ACC112 (cell line): ENCODE measurements around the gene UVSSA.

ENCODE experiments used
- H2AFZ ChIP-seq: fragments of 200-600 bp; sonication (generic); one replicate; pipeline ENCODE4 v1.6.0; 2017; ENCODE audit warnings: antibody characterized with exemption, low read length; ENCODE audit not compliant: unreplicated experiment
- H3K27ac ChIP-seq: fragments of 200-600 bp; sonication (generic); 2 replicates; pipeline ENCODE4 v1.5.1; 2014; ENCODE audit warnings: low read depth, mild to moderate bottlenecking, antibody characterized with exemption, low read length, moderate library complexity
- H3K27me3 ChIP-seq: fragments of 200-600 bp; sonication (generic); 2 replicates; pipeline ENCODE4 v1.6.1; 2014; ENCODE audit warnings: mild to moderate bottlenecking, antibody characterized with exemption, low read length, moderate library complexity, mixed read lengths; ENCODE audit not compliant: insufficient read depth
- H3K36me3 ChIP-seq: fragments of 200-600 bp; sonication (generic); 2 replicates; pipeline ENCODE4 v1.6.1; 2016; ENCODE audit warnings: mild to moderate bottlenecking, antibody characterized with exemption, low read length, moderate library complexity, mixed read lengths; ENCODE audit not compliant: insufficient read depth
- H3K4me1 ChIP-seq: fragments of 200-600 bp; sonication (generic); one replicate; pipeline ENCODE4 v1.6.1; 2016; ENCODE audit warnings: low read length, mixed read lengths; ENCODE audit not compliant: insufficient read depth, unreplicated experiment, control insufficient read depth
- H3K4me3 ChIP-seq: fragments of 200-600 bp; sonication (generic); 2 replicates; pipeline ENCODE4 v1.5.1; 2014; ENCODE audit warnings: mild to moderate bottlenecking, low read depth, low read length
- H3K79me2 ChIP-seq: fragments of 200-600 bp; sonication (generic); one replicate; pipeline ENCODE4 v1.6.0; 2016; ENCODE audit warnings: low read length; ENCODE audit not compliant: control insufficient read depth, unreplicated experiment, insufficient read depth

The UVSSA gene

GRCh38 chr4:1345903-1346780, 866 bp upstream of the UVSSA start:
- peaks cover 10% of the 10 kb centered on the region for H3K79me2 ChIP-seq
- peaks cover 4% of the 10 kb centered on the region for H3K36me3 ChIP-seq
- peaks cover 12% of the 10 kb centered on the region for H3K4me1 ChIP-seq
- peak overlapping the region; percentile 91 for H3K4me3 ChIP-seq
- no peaks in the 10 kb centered on the region for H3K27me3 ChIP-seq
- peak overlapping the region; percentile 50 for H3K27ac ChIP-seq
- peak overlapping the region; percentile 84 for H2AFZ ChIP-seq

- no peaks in the 10 kb centered on the region for H3K36me3 ChIP-seq
- peaks cover 7% of the 10 kb centered on the region for H3K4me1 ChIP-seq
- no peaks in the 10 kb centered on the region for H3K27me3 ChIP-seq
- H3K4me3 ChIP-seq, result peak overlapping the region; percentile 91
- H3K27ac ChIP-seq, result peak overlapping the region; percentile 93
- H2AFZ ChIP-seq, result peak overlapping the region; percentile 50
- H3K79me2 ChIP-seq, result peaks cover 10% of the 10 kb centered on the region
These were observed 429 bp downstream of the UVSSA start for GRCh38 chr4:1347410-1347864.

- Histone ChIP-seq H2AFZ (no peak overlapping the region), H3K36me3 (no peaks in the 10 kb centered on the region), H3K27me3 (no peaks in the 10 kb centered on the region), H3K27ac (peak overlapping the region; percentile 93), H3K4me3 (peak overlapping the region; percentile 91), H3K79me2 (peaks cover 10% of the 10 kb centered on the region), H3K4me1 (peaks cover 7% of the 10 kb centered on the region)
These were observed 1.1 kb downstream of the UVSSA start for GRCh38 chr4:1348014-1348513.

- Histone ChIP-seq H3K27ac (no peak overlapping the region), H3K4me3 (peak overlapping the region; percentile 91; the same call in 1 of the 2 replicates)
These were observed 1.7 kb downstream of the UVSSA start for GRCh38 chr4:1348746-1349145.

GRCh38 chr4:1349359-1350168, 2.6 kb downstream of the UVSSA start:
- peaks cover 10% of the 10 kb centered on the region for H3K79me2 ChIP-seq
- H3K36me3 ChIP-seq, result no peaks in the 10 kb centered on the region
- peaks cover 7% of the 10 kb centered on the region for H3K4me1 ChIP-seq
- no peaks in the 10 kb centered on the region for H3K27me3 ChIP-seq
- no peak overlapping the region for H3K27ac ChIP-seq
- H3K4me3 ChIP-seq, result no peak overlapping the region
- no peak overlapping the region for H2AFZ ChIP-seq

More at GRCh38 chr4:1348746-1349145, 1.7 kb downstream of the UVSSA start:
- H3K79me2 ChIP-seq, result peaks cover 10% of the 10 kb centered on the region
- H2AFZ ChIP-seq, result no peak overlapping the region
- no peaks in the 10 kb centered on the region for H3K27me3 ChIP-seq
- H3K4me1 ChIP-seq, result peaks cover 7% of the 10 kb centered on the region
- no peaks in the 10 kb centered on the region for H3K36me3 ChIP-seq

- Histone ChIP-seq H2AFZ (no peak overlapping the region), H3K4me1 (peaks cover 7% of the 10 kb centered on the region), H3K27me3 (no peaks in the 10 kb centered on the region), H3K27ac (no peak overlapping the region), H3K79me2 (peaks cover 10% of the 10 kb centered on the region), H3K36me3 (no peaks in the 10 kb centered on the region), H3K4me3 (no peak overlapping the region)
These were observed 3.1 kb downstream of the UVSSA start for GRCh38 chr4:1350169-1350520.

GRCh38 chr4:1351854-1352566, 5.0 kb downstream of the UVSSA start:
- peaks cover 10% of the 10 kb centered on the region for H3K79me2 ChIP-seq
- H3K27me3 ChIP-seq, result no peaks in the 10 kb centered on the region
- H3K27ac ChIP-seq, result no peak overlapping the region
- no peaks in the 10 kb centered on the region for H3K36me3 ChIP-seq
- peak overlapping the region; percentile 11 for H2AFZ ChIP-seq
- H3K4me3 ChIP-seq, result no peak overlapping the region
- H3K4me1 ChIP-seq, result peaks cover 7% of the 10 kb centered on the region

GRCh38 chr4:1352567-1352900, 5.5 kb downstream of the UVSSA start:
- no peaks in the 10 kb centered on the region for H3K36me3 ChIP-seq
- no peak overlapping the region for H3K4me3 ChIP-seq
- H2AFZ ChIP-seq, result no peak overlapping the region
- H3K27ac ChIP-seq, result no peak overlapping the region
- H3K4me1 ChIP-seq, result peaks cover 7% of the 10 kb centered on the region
- no peaks in the 10 kb centered on the region for H3K27me3 ChIP-seq
- peaks cover 10% of the 10 kb centered on the region for H3K79me2 ChIP-seq

- H3K4me3 ChIP-seq, result no peak overlapping the region
- no peak overlapping the region for H2AFZ ChIP-seq
- no peaks in the 10 kb centered on the region for H3K27me3 ChIP-seq
- H3K36me3 ChIP-seq, result no peaks in the 10 kb centered on the region
- H3K27ac ChIP-seq, result no peak overlapping the region
- H3K4me1 ChIP-seq, result peaks cover 2% of the 10 kb centered on the region
- H3K79me2 ChIP-seq, result peaks cover 10% of the 10 kb centered on the region
These were observed 6.4 kb downstream of the UVSSA start for GRCh38 chr4:1353186-1354055.
